ENCODE results near the gene AP4M1. TPM values are rescaled to one million over a fixed set of nuclear protein-coding genes. Genes with fewer than 3 reads are reported as not detected.

AP4M1 gene
- total RNA-seq, 1 experiment from 2014 or later, result 17.9 TPM

DNA sequence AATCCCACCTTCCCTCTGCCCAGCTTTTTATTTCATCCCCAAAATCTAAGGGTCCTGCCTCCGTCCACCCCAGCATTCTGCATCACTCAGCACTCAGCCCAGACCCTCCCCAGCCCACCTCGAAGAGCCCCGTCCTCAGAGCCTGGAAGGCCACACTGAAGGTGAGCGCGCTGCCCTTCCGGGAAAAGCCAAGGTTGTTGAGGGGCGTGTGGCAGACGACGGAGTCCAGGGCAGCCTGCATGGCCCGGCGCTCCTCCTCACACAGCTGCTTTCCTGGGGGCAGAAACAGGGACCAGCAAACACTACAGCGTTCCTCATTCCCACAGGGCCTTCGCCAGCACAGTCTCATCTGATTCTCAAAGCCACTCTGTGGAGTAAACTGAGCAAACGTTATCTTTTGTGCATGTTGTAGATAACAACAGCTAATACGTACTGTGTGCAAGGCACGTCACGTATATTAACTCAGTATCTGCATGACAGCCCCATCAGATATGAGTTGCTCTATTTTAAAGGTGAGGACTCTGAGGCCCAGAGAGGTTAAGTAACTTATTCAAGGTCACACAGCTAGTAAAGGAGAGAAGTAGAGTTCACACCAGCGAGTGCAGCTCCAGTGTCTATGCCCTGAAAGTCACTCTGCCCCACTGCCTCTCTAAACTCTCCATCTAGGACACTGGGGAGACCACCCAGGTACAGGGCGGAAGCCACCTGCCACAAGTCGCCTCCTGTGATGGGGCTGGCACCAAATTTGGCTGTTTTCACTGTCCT lies 54.3 kb downstream of the AP4M1 start:
- Histone ChIP-seq H3K79me2 (ENCODE audit: low read length) (peaks cover 32% of the 10 kb centered on the region), H3K4me2 (ENCODE audit: low read length) (no peak overlapping the region), H3K36me3 (ENCODE audit: low read depth, low read length) (peaks cover 10% of the 10 kb centered on the region; the same call in 1 of the 2 replicates), H3F3A (ENCODE audit: low read length, unreplicated experiment) (no peaks in the 10 kb centered on the region), H3K4me1 (ENCODE audit: insufficient read depth, low read length) (peaks cover 14% of the 10 kb centered on the region), H3K27ac (ENCODE audit: low read length) (no peak overlapping the region), H3K9ac (ENCODE audit: low read length) (no peak overlapping the region), H2AFZ (ENCODE audit: low read length) (no peak overlapping the region), H3K9me2 (replicated peaks; ENCODE audit: low read length) (no peaks in the 10 kb centered on the region), H4K20me1 (ENCODE audit: low read length) (peaks cover 6% of the 10 kb centered on the region; the same call in 1 of the 2 replicates), H3K27me3 (ENCODE audit: low read length) (no peaks in the 10 kb centered on the region), H3K4me3 (ENCODE audit: low read length) (no peak overlapping the region), H3K9me3 (ENCODE audit: low read length) (no peaks in the 10 kb centered on the region)
- POLR2A ChIA-PET (ENCODE audit: unreplicated experiment), result no interaction called here
- ATAC-seq (no peak), DNase-seq (no peak)
- no TSS peak for BruUV-seq (replicated peaks)
- CTCF ChIA-PET, result no interaction called here
- intact Hi-C loops (cut with micrococcal nuclease), result no loop called here
- TF ChIP-seq EZH2phosphoT487 (IDR thresholded peaks at IDR 0.05; ENCODE audit: borderline replicate concordance, low read length), result no peak
- TF ChIP-seq, protein P1, sequence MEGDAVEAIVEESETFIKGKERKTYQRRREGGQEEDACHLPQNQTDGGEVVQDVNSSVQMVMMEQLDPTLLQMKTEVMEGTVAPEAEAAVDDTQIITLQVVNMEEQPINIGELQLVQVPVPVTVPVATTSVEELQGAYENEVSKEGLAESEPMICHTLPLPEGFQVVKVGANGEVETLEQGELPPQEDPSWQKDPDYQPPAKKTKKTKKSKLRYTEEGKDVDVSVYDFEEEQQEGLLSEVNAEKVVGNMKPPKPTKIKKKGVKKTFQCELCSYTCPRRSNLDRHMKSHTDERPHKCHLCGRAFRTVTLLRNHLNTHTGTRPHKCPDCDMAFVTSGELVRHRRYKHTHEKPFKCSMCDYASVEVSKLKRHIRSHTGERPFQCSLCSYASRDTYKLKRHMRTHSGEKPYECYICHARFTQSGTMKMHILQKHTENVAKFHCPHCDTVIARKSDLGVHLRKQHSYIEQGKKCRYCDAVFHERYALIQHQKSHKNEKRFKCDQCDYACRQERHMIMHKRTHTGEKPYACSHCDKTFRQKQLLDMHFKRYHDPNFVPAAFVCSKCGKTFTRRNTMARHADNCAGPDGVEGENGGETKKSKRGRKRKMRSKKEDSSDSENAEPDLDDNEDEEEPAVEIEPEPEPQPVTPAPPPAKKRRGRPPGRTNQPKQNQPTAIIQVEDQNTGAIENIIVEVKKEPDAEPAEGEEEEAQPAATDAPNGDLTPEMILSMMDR (conservative IDR thresholded peaks at IDR 0.05; ENCODE audit: low read depth, low read length), result no peak
- TF ChIP-seq EZH2 (IDR thresholded peaks at IDR 0.05; ENCODE audit: low read length, unreplicated experiment), result no peak

DNA sequence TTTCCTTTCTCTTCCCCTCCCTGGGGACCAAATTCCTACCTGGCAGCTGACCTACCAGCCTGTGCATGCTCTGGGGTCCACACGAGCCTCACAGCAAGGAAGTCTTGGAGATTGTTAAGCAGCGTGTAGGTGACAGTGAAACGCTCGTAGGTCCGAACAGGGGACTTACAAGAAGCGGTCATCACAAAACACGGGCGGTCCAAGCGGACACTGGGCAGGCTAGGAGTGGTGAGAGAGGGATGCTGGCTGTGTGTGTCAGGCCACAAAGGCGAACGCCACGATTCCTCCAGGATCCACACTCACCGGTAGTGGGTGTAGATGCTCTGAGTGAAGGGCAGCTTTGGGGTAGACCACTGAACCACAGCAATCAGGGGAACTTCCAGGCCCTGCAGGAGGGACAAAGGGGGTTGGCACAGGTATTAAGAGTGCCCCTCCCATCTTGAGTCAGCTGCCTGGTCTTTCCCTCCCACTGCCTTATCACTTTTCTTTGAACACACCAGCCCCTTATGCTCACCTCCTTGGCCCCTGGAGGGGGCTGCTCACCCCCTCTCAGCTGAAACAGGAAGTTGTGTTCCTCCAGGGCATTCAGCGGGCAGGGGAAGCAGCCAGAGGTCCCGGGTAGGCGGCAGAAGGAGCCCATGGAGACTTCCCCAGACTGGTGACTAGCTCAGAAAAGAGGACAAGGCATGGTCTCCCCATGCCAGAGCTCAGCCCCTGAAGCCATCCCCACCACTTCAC lies 55.1 kb downstream of the AP4M1 start:
- BruUV-seq (replicated peaks), result no TSS peak
- Histone ChIP-seq H3K27me3 (ENCODE audit: low read length) (no peaks in the 10 kb centered on the region), H3K36me3 (ENCODE audit: low read depth, low read length) (peaks cover 10% of the 10 kb centered on the region; the same call in 1 of the 2 replicates), H3K9me3 (ENCODE audit: low read length) (no peaks in the 10 kb centered on the region), H4K20me1 (ENCODE audit: low read length) (peaks cover 6% of the 10 kb centered on the region; the same call in 1 of the 2 replicates), H3K9ac (ENCODE audit: low read length) (no peak overlapping the region), H3K4me1 (ENCODE audit: insufficient read depth, low read length) (peaks cover 14% of the 10 kb centered on the region), H3K27ac (ENCODE audit: low read length) (no peak overlapping the region), H3F3A (ENCODE audit: low read length, unreplicated experiment) (no peaks in the 10 kb centered on the region), H3K9me2 (replicated peaks; ENCODE audit: low read length) (no peaks in the 10 kb centered on the region), H3K4me3 (ENCODE audit: low read length) (peak overlapping the region; percentile 89; the same call in 1 of the 2 replicates), H3K4me2 (ENCODE audit: low read length) (peak overlapping the region; percentile 97), H3K79me2 (ENCODE audit: low read length) (peaks cover 32% of the 10 kb centered on the region), H2AFZ (ENCODE audit: low read length) (no peak overlapping the region)
- ChIA-PET CTCF (no interaction called here), POLR2A (ENCODE audit: unreplicated experiment) (no interaction called here)
- DNase-seq (no peak), ATAC-seq (no peak)
- intact Hi-C loops (cut with micrococcal nuclease), result no loop called here
- TF ChIP-seq, protein P1 (conservative IDR thresholded peaks at IDR 0.05; ENCODE audit: low read depth, low read length), result no peak
- TF ChIP-seq EZH2phosphoT487 (IDR thresholded peaks at IDR 0.05; ENCODE audit: borderline replicate concordance, low read length), result no peak
- TF ChIP-seq EZH2 (IDR thresholded peaks at IDR 0.05; ENCODE audit: low read length, unreplicated experiment), result no peak

DNA sequence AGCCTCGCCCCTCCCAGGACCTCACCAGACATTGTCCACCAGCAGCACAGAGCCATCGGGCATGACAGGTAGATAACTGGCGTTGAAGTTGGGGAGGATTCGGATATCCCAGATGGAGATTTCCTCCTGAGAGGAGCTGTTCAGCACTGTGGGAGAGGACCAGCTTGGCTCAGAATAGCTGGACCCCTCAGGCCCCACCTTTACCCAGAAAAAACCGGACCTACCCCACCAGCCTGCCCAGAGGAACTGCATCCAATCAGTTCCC lies 55.6 kb downstream of the AP4M1 start:
- TF ChIP-seq EZH2phosphoT487 (IDR thresholded peaks at IDR 0.05; ENCODE audit: borderline replicate concordance, low read length) (no peak), EZH2 (IDR thresholded peaks at IDR 0.05; ENCODE audit: low read length, unreplicated experiment) (no peak)
- TF ChIP-seq, protein P1 (conservative IDR thresholded peaks at IDR 0.05; ENCODE audit: low read depth, low read length), result no peak
- Histone ChIP-seq H3K4me3 (ENCODE audit: low read length) (peak overlapping the region; percentile 89; the same call in 1 of the 2 replicates), H3K27me3 (ENCODE audit: low read length) (no peaks in the 10 kb centered on the region), H3K9me3 (ENCODE audit: low read length) (no peaks in the 10 kb centered on the region), H4K20me1 (ENCODE audit: low read length) (peaks cover 6% of the 10 kb centered on the region; the same call in 1 of the 2 replicates), H3F3A (ENCODE audit: low read length, unreplicated experiment) (no peaks in the 10 kb centered on the region), H3K4me1 (ENCODE audit: insufficient read depth, low read length) (peaks cover 14% of the 10 kb centered on the region), H3K4me2 (ENCODE audit: low read length) (peak overlapping the region; percentile 97), H3K79me2 (ENCODE audit: low read length) (peaks cover 32% of the 10 kb centered on the region), H3K27ac (ENCODE audit: low read length) (no peak overlapping the region), H2AFZ (ENCODE audit: low read length) (no peak overlapping the region), H3K9me2 (replicated peaks; ENCODE audit: low read length) (no peaks in the 10 kb centered on the region), H3K36me3 (ENCODE audit: low read depth, low read length) (peaks cover 10% of the 10 kb centered on the region; the same call in 1 of the 2 replicates), H3K9ac (ENCODE audit: low read length) (no peak overlapping the region)
- intact Hi-C loops (cut with micrococcal nuclease), result no loop called here
- POLR2A ChIA-PET (ENCODE audit: unreplicated experiment), result no interaction called here
- DNase-seq (no peak), ATAC-seq (no peak)
- no TSS peak for BruUV-seq (replicated peaks)
- CTCF ChIA-PET, result no interaction called here

Measured in PC-3 (cell line).